Testis (tissue), 3 donors: Measurements from ENCODE around the gene ZNF100. TPM values are rescaled to one million over a fixed set of nuclear protein-coding genes. Genes with fewer than 3 reads are reported as not detected.
"Not testable (repeated sequence)": the region's sequence is repeated elsewhere in the genome, so short reads cannot be mapped to it uniquely, and the experiment has no call there.

Experiments
- DNase-seq: peaks from one replicate; pipeline ENCODE4 v3.0.0-alpha.2; 2019
- H3K27ac ChIP-seq, 2 donors: fragments of 200-600 bp; sonication (generic); one replicate each; pipeline ENCODE4 v1.5.1; 2019
- H3K27me3 ChIP-seq: fragments of 200-600 bp; sonication (generic); one replicate; pipeline ENCODE4 v1.5.1; 2019
- H3K36me3 ChIP-seq: fragments of 200-600 bp; sonication (generic); one replicate; pipeline ENCODE4 v1.5.1; 2017; ENCODE audit warnings: low read depth; ENCODE audit errors: missing control alignments
- H3K4me1 ChIP-seq: fragments of 200-600 bp; sonication (generic); one replicate; pipeline ENCODE4 v1.5.1; 2019
- H3K4me3 ChIP-seq, 2 donors: fragments of 200-600 bp; sonication (generic); one replicate each; pipeline ENCODE4 v1.5.1; 2017 to 2019
- H3K9me3 ChIP-seq: fragments of 200-600 bp; sonication (generic); one replicate; pipeline ENCODE4 v1.5.1; 2017
- CTCF ChIP-seq, 3 experiments: fragments of 450-650 bp in 2 of 3; fragments of 200-600 bp in 1 of 3; sonication (generic) in 1 of 3; IDR thresholded peaks; one replicate each; pipeline ENCODE4 v1.5.1; 2016 to 2019; ENCODE audit warnings: antibody characterized with exemption in 3 of 3, mild to moderate bottlenecking in 2 of 3, moderate library complexity in 1 of 3
- POLR2A ChIP-seq: fragments of 450-650 bp; IDR thresholded peaks from one replicate; pipeline ENCODE4 v1.6.1; 2017; ENCODE audit warnings: antibody characterized with exemption, mild to moderate bottlenecking, moderate library complexity
- WGBS, 2 donors: methylation state at CpG; one replicate each; pipeline ENCODE4 v1.1.5; 2018; 5-methylcytosine and 5-hydroxymethylcytosine counted together
- intact Hi-C: fragments of 100-400 bp; cut with DNase I; formaldehyde crosslinking; loops from one replicate; pipeline ENCODE4 v1.15.1; 2023; ENCODE audit warnings: low total_unique reads
- polyA plus RNA-seq: library from polyadenylated mRNA; stranded (reverse); fragments of 350-450 nt; fragmentation: Illumina TruSeq; extraction: RNeasy Lipid Tissue Mini Kit (QIAGEN cat#74804); gene quantifications from one replicate; pipeline ENCODE4 v1.2.3, GENCODE V29; 2014; ENCODE audit warnings: low read depth, low replicate concordance; ENCODE audit not compliant: insufficient read depth
- small RNA-seq, 2 donors: library from RNA; depleted of rRNA; stranded (forward); fragments of <200 nt; gene quantifications; one replicate each; pipeline ENCODE3, GENCODE V24; 2016
- total RNA-seq, 2 donors: library from RNA; depleted of rRNA; stranded (reverse); fragments of >200 nt; gene quantifications; one replicate each; pipeline ENCODE4 v1.2.3, GENCODE V29; 2016

Gene ZNF100
- total and polyA plus RNA-seq, 3 donors from 2014 or later, result 9.9 to 20.3 (median 15.4) TPM

GRCh38 chr19:21674454-21674853 is 92.9 kb downstream of the ZNF100 start:
- H3K4me1 ChIP-seq, result no peaks in the 10 kb centered on the region

GRCh38 chr19:21673479-21673878 is 93.9 kb downstream of the ZNF100 start:
- H3K4me3 ChIP-seq, DNase-seq, H3K27ac ChIP-seq, H3K36me3 ChIP-seq, H3K27me3 ChIP-seq, intact Hi-C loops, H3K9me3 ChIP-seq, H3K4me1 ChIP-seq: not testable (repeated sequence)
- 38 to 63% methylated on average over 2 of the region's 2 CpGs for WGBS, 2 donors

More at GRCh38 chr19:21674454-21674853, 92.9 kb downstream of the ZNF100 start:
- no peaks in the 10 kb centered on the region for H3K9me3 ChIP-seq
- TF ChIP-seq POLR2A (no peak), CTCF (IDR thresholded peaks at IDR 0.05) (no peak)
- H3K27me3 ChIP-seq, result no peaks in the 10 kb centered on the region
- no peaks in the 10 kb centered on the region for H3K36me3 ChIP-seq
- H3K27ac ChIP-seq, result no peak overlapping the region
- no peak for DNase-seq
- intact Hi-C loops, result no loop called here
- H3K4me3 ChIP-seq, result no peak overlapping the region
- 63 to 65% methylated on average over 1 of the region's 1 CpG for WGBS, 2 donors

Small RNAs within 50 kb of the gene (small RNA-seq; reads per million reads assigned to genes)
- gene VN1R84P, result 0 reads per million in 2 donors

Other genes with a start within 250 kb of the ZNF100 start
- gene ZNF43, start 68.6 kb upstream of the ZNF100 start, total RNA-seq, result 10 to 100 TPM; 24.0 to 30.4 TPM
- 6.4 TPM for gene ZNF43, start 68.6 kb upstream of the ZNF100 start, polyA plus RNA-seq
- gene ZNF208, start 243.4 kb upstream of the ZNF100 start, total RNA-seq, result 10 to 100 TPM; 27.6 to 48.2 TPM
- 11.8 TPM for gene ZNF208, start 243.4 kb upstream of the ZNF100 start, polyA plus RNA-seq